Measurements from ENCODE around the gene C1QTNF7.
A peak's percentile ranks its signal among the peaks of the same experiment; 100 is the strongest.

The C1QTNF7 gene

GRCh38 chr4:15488658-15489470, 61.0 kb downstream of the C1QTNF7 start:
- DNase-seq (ENCODE audit: low read depth), result peak; percentile 40
- H3K4me3 ChIP-seq (ENCODE audit: low read depth, low read length), result no peak overlapping the region
- in situ Hi-C loops (cut with HindIII; ENCODE audit: low sequenced_read_pairs), result loop anchor here (25.0 kb wide), 1 partner anchor 523 kb away; no protein-coding TSS in a partner anchor
- TF ChIP-seq CTCF (IDR thresholded peaks at IDR 0.05; ENCODE audit: low read depth, low read length, missing control alignments), result no peak

GRCh38 chr4:15489551-15489950, 61.7 kb downstream of the C1QTNF7 start:
- DNase-seq (ENCODE audit: low read depth), result no peak
- no peak for TF ChIP-seq CTCF (IDR thresholded peaks at IDR 0.05; ENCODE audit: low read depth, low read length, missing control alignments)
- H3K4me3 ChIP-seq (ENCODE audit: low read depth, low read length), result no peak overlapping the region
- in situ Hi-C loops (cut with HindIII; ENCODE audit: low sequenced_read_pairs), result loop anchor here (25.0 kb wide), 1 partner anchor 523 kb away; no protein-coding TSS in a partner anchor

GRCh38 chr4:15493411-15493810, 65.6 kb downstream of the C1QTNF7 start:
- no peak for DNase-seq (ENCODE audit: low read depth)
- in situ Hi-C loops (cut with HindIII; ENCODE audit: low sequenced_read_pairs), result loop anchor here (25.0 kb wide), 1 partner anchor 519 kb away; no protein-coding TSS in a partner anchor
- H3K4me3 ChIP-seq (ENCODE audit: low read depth, low read length), result no peak overlapping the region
- no peak for TF ChIP-seq CTCF (IDR thresholded peaks at IDR 0.05; ENCODE audit: low read depth, low read length, missing control alignments)

GRCh38 chr4:15495621-15496020, 67.8 kb downstream of the C1QTNF7 start:
- TF ChIP-seq CTCF (IDR thresholded peaks at IDR 0.05; ENCODE audit: low read depth, low read length, missing control alignments), result no peak
- DNase-seq (ENCODE audit: low read depth), result peak; percentile 50
- in situ Hi-C loops (cut with HindIII; ENCODE audit: low sequenced_read_pairs), result loop anchor here (25.0 kb wide), 1 partner anchor 517 kb away; no protein-coding TSS in a partner anchor
- no peak overlapping the region for H3K4me3 ChIP-seq (ENCODE audit: low read depth, low read length)
